ENCODE results near the gene SLC46A2. TPM values are rescaled to one million over a fixed set of nuclear protein-coding genes. Genes with fewer than 3 reads are reported as not detected.

SLC46A2 gene
- total RNA-seq, 1 donor from 2014 or later, result not detected

DNA sequence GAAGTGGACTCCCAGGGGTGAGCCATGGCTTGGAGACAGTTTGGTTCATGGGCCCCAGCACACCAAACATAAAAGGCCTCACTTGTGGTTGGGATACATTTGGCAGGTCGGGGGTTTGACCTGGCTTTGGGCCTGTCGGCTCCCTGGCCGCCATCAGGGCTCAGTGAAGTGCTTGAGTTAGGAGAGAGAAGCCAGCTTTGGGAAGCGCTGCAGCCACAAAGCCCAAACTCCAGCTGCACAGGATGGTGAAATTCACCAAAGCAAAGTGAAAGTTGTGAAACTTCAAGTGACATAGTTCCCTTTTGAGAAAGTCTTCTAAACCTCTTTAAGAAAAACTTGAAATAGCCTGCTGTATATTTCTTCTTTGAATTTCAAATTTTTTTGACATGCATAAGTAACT is 27.5 kb downstream of the SLC46A2 start:
- TF ChIP-seq, protein P1, sequence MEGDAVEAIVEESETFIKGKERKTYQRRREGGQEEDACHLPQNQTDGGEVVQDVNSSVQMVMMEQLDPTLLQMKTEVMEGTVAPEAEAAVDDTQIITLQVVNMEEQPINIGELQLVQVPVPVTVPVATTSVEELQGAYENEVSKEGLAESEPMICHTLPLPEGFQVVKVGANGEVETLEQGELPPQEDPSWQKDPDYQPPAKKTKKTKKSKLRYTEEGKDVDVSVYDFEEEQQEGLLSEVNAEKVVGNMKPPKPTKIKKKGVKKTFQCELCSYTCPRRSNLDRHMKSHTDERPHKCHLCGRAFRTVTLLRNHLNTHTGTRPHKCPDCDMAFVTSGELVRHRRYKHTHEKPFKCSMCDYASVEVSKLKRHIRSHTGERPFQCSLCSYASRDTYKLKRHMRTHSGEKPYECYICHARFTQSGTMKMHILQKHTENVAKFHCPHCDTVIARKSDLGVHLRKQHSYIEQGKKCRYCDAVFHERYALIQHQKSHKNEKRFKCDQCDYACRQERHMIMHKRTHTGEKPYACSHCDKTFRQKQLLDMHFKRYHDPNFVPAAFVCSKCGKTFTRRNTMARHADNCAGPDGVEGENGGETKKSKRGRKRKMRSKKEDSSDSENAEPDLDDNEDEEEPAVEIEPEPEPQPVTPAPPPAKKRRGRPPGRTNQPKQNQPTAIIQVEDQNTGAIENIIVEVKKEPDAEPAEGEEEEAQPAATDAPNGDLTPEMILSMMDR (IDR thresholded peaks at IDR 0.05), result no peak
- TF ChIP-seq POLR2A (IDR thresholded peaks at IDR 0.05) (no peak), POLR2AphosphoS5 (IDR thresholded peaks at IDR 0.05; ENCODE audit: insufficient read depth in 1 of 2, low read depth in 1 of 2) (no peak)
- Histone ChIP-seq H3K4me3 (no peak overlapping the region), H3K27me3 (no peaks in the 10 kb centered on the region), H3K9me3 (no peaks in the 10 kb centered on the region), H3K36me3 (no peaks in the 10 kb centered on the region), H3K27ac (no peak overlapping the region), H3K4me1 (peaks cover 14% of the 10 kb centered on the region)
- intact Hi-C loops (cut with DNase I), result no loop called here
- DNase-seq (ENCODE audit: extremely low spot score in 2 of 2), result no peak

DNA sequence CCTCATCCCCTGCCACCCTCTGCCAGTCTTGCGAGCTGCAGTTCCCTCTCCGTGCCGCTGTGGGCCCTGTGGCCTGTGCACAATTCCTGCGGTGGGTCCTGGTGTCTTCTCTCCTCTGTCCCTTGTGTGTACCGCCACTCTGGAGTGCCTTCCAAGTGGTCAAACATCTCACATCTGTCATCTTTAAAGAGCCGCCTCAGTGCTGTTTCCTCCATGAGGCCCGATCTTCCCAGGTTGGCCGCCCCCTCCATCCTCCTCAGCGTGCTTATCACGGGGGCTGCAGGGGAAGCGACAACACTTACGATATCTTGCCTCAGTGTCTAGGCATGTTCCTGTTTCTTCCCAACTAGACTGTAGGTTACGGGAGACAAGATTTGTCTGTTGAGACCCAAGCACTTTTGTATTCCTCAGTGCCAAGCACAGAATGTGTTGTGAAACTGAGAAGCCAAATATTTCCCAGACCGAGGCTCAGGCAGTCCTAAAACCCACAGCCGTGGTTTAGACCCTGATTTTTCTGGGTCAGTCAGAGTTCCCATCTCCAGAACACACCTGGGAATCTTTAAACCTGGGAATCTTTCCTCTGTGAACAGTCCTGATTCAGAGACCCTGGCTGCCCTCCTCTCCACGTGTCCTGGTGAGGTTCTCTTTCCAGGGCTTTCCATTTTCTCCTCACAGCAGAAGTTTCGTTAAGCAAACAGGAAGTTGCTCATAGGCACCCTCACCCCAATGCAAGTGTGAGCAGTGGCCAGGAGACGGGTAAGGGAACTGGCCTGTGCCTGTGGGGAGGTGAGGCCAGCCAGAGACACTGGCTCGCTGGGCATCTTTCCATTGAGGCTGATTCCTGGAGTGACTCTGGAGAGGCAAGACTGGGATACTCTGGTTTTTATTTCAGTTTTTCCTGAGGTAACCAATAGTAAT is 28.8 kb downstream of the SLC46A2 start:
- DNase-seq (ENCODE audit: extremely low spot score in 2 of 2), result no peak
- H3K9me3 ChIP-seq, result no peaks in the 10 kb centered on the region
- H3K4me3 ChIP-seq, result no peak overlapping the region
- intact Hi-C loops (cut with DNase I), result no loop called here
- TF ChIP-seq POLR2A (IDR thresholded peaks at IDR 0.05), result no peak
- TF ChIP-seq POLR2AphosphoS5 (IDR thresholded peaks at IDR 0.05; ENCODE audit: insufficient read depth in 1 of 2, low read depth in 1 of 2), result no peak
- TF ChIP-seq, protein P1 (IDR thresholded peaks at IDR 0.05), result no peak
- no peaks in the 10 kb centered on the region for H3K27me3 ChIP-seq
- H3K4me1 ChIP-seq, result peaks cover 14% of the 10 kb centered on the region
- H3K36me3 ChIP-seq, result no peaks in the 10 kb centered on the region
- H3K27ac ChIP-seq, result peak overlapping the region; percentile 42

DNA sequence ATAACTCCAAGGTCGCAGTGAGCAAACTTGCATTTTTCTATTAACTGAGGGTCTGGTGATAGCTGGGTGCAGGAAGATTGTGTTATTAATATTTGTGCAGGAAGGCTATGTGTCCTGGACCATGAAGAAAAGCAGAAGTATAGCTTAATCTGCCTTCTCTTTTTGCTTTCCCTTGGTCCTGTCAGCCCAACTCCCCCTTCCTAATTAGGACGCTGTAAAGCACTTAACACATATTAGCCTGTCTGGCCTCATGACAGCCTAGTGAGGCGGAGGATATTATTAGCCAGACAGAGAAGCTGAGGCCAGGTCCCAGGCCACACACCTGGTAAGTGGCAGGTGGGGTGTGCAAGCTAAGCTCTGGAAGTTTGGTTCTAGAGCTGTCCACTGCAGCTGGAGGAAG is 29.5 kb downstream of the SLC46A2 start:
- Histone ChIP-seq H3K27me3 (no peaks in the 10 kb centered on the region), H3K4me1 (peaks cover 14% of the 10 kb centered on the region), H3K4me3 (no peak overlapping the region), H3K9me3 (no peaks in the 10 kb centered on the region), H3K27ac (no peak overlapping the region), H3K36me3 (no peaks in the 10 kb centered on the region)
- intact Hi-C loops (cut with DNase I), result no loop called here
- DNase-seq (ENCODE audit: extremely low spot score in 2 of 2), result no peak
- TF ChIP-seq POLR2AphosphoS5 (IDR thresholded peaks at IDR 0.05; ENCODE audit: insufficient read depth in 1 of 2, low read depth in 1 of 2) (no peak), POLR2A (IDR thresholded peaks at IDR 0.05) (no peak)
- TF ChIP-seq, protein P1 (IDR thresholded peaks at IDR 0.05), result no peak

DNA sequence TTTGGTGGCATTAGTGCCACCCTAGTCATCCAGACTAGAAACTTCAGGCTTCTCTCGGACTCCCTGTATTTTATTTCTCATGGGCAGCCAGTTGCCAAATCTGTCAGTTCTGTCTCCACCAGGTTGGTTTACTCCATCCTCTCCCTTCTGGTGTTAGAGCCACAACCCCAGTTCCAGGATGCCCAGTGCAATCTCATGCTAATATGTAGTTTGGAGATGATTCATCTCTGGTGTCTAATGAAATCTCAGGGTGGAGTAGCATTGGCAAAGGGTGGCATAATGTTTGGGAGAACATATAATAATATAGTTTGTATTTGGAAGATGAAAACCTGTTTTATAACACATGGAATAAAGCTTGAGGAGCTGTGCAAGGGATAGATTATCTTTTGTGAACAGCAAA is 30.2 kb downstream of the SLC46A2 start:
- Histone ChIP-seq H3K27me3 (no peaks in the 10 kb centered on the region), H3K4me1 (peaks cover 14% of the 10 kb centered on the region), H3K36me3 (no peaks in the 10 kb centered on the region), H3K9me3 (no peaks in the 10 kb centered on the region), H3K27ac (no peak overlapping the region), H3K4me3 (no peak overlapping the region)
- DNase-seq (ENCODE audit: extremely low spot score in 2 of 2), result no peak
- TF ChIP-seq, protein P1 (IDR thresholded peaks at IDR 0.05), result no peak
- TF ChIP-seq POLR2AphosphoS5 (IDR thresholded peaks at IDR 0.05; ENCODE audit: insufficient read depth in 1 of 2, low read depth in 1 of 2) (no peak), POLR2A (IDR thresholded peaks at IDR 0.05) (no peak)
- intact Hi-C loops (cut with DNase I), result no loop called here

DNA sequence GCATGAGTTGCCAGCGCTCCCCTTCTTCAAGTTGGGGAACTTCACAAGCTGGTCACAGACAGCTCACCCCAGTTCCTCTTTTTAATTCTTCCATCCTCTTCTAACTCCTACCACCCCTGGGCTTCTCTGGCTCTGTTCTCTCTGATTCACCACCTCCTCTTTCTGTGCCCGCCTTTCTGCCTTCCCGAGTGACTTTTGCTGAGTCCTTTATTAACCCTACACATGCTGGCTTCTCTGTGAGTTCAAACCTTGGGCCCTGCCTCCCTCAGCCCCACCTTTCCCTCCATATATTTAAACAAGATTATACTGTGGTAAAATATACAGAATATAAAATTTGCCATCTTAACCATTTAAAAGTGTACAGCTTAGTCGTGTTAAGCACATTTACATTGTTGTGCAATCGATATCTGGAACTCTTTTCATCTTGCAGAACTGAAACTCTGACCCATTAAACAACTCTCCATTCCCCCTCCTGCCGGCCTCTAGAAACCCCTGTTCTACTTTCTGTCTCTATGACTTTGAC is 32.0 kb downstream of the SLC46A2 start:
- TF ChIP-seq POLR2AphosphoS5 (IDR thresholded peaks at IDR 0.05; ENCODE audit: insufficient read depth in 1 of 2, low read depth in 1 of 2) (no peak), POLR2A (IDR thresholded peaks at IDR 0.05) (no peak)
- TF ChIP-seq, protein P1 (IDR thresholded peaks at IDR 0.05), result no peak
- intact Hi-C loops (cut with DNase I), result no loop called here
- no peak overlapping the region for H3K27ac ChIP-seq

More for the DNA sequence above, 32.0 kb downstream of the SLC46A2 start:
- H3K9me3 ChIP-seq, result no peaks in the 10 kb centered on the region
- H3K27me3 ChIP-seq, result no peaks in the 10 kb centered on the region
- H3K4me1 ChIP-seq, result peaks cover 10% of the 10 kb centered on the region
- H3K36me3 ChIP-seq, result no peaks in the 10 kb centered on the region
- no peak overlapping the region for H3K4me3 ChIP-seq
- DNase-seq (ENCODE audit: extremely low spot score in 2 of 2), result no peak
